ENCODE results near the gene SRGAP3.

SRGAP3 gene

DNA sequence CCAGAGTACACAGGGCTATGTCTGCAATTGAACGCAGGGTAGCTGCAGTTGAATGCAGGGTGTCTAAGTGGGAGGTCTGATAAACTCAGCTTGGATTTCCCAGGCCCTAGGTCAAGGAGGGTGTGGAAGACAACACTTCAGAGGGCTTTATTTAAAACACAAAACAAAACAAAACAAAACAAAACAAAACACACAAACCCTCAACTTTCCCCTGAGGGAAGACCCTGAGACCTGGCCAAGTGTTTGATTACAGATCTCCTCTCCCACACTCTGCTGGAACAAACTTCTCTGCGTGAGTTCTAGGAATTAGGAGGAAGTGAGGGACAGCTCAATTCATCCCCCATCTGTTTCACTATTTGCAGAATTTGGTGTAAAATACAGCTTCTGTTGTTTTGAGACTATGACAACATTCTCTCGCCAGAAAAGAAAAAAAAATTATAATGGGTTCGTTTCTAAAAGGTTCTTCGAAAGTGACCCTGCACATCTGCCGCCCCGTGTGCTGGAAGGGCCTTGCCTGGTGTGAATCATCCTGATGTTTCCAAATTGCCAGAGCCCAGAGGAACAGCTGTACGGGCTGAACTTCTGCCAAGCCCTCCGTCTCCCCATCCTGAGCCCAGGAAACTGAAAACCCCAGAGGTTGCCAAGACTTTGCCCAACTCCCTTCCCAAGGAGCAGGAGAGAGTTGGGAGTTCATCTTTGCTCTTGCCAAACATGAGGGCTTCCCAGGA is 212.9 kb downstream of the SRGAP3 start:
- no peaks in the 10 kb centered on the region for H3F3A ChIP-seq (ENCODE audit: low read depth)
- TF ChIP-seq EZH2phosphoT487 (IDR thresholded peaks at IDR 0.05; ENCODE audit: borderline replicate concordance), result no peak
- TF ChIP-seq, protein P1, sequence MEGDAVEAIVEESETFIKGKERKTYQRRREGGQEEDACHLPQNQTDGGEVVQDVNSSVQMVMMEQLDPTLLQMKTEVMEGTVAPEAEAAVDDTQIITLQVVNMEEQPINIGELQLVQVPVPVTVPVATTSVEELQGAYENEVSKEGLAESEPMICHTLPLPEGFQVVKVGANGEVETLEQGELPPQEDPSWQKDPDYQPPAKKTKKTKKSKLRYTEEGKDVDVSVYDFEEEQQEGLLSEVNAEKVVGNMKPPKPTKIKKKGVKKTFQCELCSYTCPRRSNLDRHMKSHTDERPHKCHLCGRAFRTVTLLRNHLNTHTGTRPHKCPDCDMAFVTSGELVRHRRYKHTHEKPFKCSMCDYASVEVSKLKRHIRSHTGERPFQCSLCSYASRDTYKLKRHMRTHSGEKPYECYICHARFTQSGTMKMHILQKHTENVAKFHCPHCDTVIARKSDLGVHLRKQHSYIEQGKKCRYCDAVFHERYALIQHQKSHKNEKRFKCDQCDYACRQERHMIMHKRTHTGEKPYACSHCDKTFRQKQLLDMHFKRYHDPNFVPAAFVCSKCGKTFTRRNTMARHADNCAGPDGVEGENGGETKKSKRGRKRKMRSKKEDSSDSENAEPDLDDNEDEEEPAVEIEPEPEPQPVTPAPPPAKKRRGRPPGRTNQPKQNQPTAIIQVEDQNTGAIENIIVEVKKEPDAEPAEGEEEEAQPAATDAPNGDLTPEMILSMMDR (conservative IDR thresholded peaks at IDR 0.05; ENCODE audit: low read length), result no peak

DNA sequence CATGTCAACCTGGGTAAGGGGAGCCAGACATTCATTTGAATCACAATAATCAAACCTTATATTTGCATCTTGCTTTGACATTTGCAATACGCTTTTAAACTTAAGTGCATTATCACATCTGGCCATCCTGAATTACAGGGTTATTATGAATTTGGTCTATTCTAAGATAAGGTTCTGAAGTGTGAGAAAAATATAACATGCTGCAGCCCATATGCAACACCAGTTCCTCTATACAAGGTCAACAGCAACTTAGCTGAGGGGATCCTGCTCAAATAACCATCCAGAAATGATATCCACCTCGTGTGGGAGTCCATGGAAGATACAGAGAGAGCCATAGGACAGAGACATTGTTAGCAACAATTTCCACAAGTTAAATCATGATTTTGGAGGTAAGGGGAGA is 213.5 kb downstream of the SRGAP3 start:
- Histone ChIP-seq H3K36me3 (ENCODE audit: insufficient read depth, low read length) (no peaks in the 10 kb centered on the region), H3K4me1 (ENCODE audit: insufficient read depth, low read length, poor library complexity, severe bottlenecking) (peaks cover 9% of the 10 kb centered on the region), H3K79me2 (ENCODE audit: insufficient read depth, low read length) (no peaks in the 10 kb centered on the region), H4K20me1 (ENCODE audit: insufficient read depth, low read length, poor library complexity, severe bottlenecking) (no peaks in the 10 kb centered on the region), H2AFZ (ENCODE audit: low read length) (no peak overlapping the region), H3K9ac (ENCODE audit: low read depth, low read length, poor library complexity, severe bottlenecking) (no peak overlapping the region), H3K4me2 (ENCODE audit: low read depth, low read length, poor library complexity, severe bottlenecking) (no peak overlapping the region), H3F3A (ENCODE audit: low read depth) (no peaks in the 10 kb centered on the region), H3K27me3 (ENCODE audit: insufficient read depth, low read length, poor library complexity, severe bottlenecking) (no peaks in the 10 kb centered on the region), H3K9me2 (replicated peaks; ENCODE audit: low read depth, low read length) (no peaks in the 10 kb centered on the region), H3K9me3 (ENCODE audit: insufficient read depth, low read depth, low read length) (no peaks in the 10 kb centered on the region), H3K4me3 (ENCODE audit: low read length, poor library complexity, severe bottlenecking) (no peak overlapping the region)
- TF ChIP-seq, protein P1 (conservative IDR thresholded peaks at IDR 0.05; ENCODE audit: low read length), result no peak
- TF ChIP-seq EZH2phosphoT487 (IDR thresholded peaks at IDR 0.05; ENCODE audit: borderline replicate concordance), result no peak

More for the DNA sequence above, 212.9 kb downstream of the SRGAP3 start:
- Histone ChIP-seq H2AFZ (ENCODE audit: low read length) (no peak overlapping the region), H3K79me2 (ENCODE audit: insufficient read depth, low read length) (no peaks in the 10 kb centered on the region), H3K9me2 (replicated peaks; ENCODE audit: low read depth, low read length) (no peaks in the 10 kb centered on the region), H3K4me1 (ENCODE audit: insufficient read depth, low read length, poor library complexity, severe bottlenecking) (peaks cover 9% of the 10 kb centered on the region), H3K9ac (ENCODE audit: low read depth, low read length, poor library complexity, severe bottlenecking) (no peak overlapping the region), H3K36me3 (ENCODE audit: insufficient read depth, low read length) (no peaks in the 10 kb centered on the region), H4K20me1 (ENCODE audit: insufficient read depth, low read length, poor library complexity, severe bottlenecking) (no peaks in the 10 kb centered on the region), H3K27me3 (ENCODE audit: insufficient read depth, low read length, poor library complexity, severe bottlenecking) (no peaks in the 10 kb centered on the region), H3K4me3 (ENCODE audit: low read length, poor library complexity, severe bottlenecking) (no peak overlapping the region), H3K4me2 (ENCODE audit: low read depth, low read length, poor library complexity, severe bottlenecking) (no peak overlapping the region), H3K9me3 (ENCODE audit: insufficient read depth, low read depth, low read length) (no peaks in the 10 kb centered on the region)

DNA sequence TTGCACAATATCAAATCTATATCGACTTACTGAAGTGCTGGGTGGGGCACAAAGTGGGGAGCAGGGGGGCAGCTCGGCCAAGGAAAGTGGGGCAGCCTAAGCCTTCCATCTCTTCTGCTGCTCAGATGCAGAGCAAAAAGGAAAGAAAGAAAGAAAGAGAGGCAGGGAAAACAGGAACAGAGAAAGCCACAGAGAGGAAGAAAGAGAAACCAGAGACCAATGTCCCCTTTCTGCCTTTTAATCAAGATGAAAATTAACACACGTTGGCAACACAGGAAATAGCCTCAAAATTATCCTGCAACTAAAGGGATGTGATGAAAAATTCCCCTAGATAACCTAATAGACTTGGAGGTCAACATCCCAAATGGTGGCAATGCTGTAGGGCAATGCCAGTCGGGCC is 214.0 kb downstream of the SRGAP3 start:
- Histone ChIP-seq H3K79me2 (ENCODE audit: insufficient read depth, low read length) (no peaks in the 10 kb centered on the region), H3K4me3 (ENCODE audit: low read length, poor library complexity, severe bottlenecking) (no peak overlapping the region), H3K9me3 (ENCODE audit: insufficient read depth, low read depth, low read length) (no peaks in the 10 kb centered on the region), H3F3A (ENCODE audit: low read depth) (no peaks in the 10 kb centered on the region), H3K4me1 (ENCODE audit: insufficient read depth, low read length, poor library complexity, severe bottlenecking) (peaks cover 9% of the 10 kb centered on the region), H4K20me1 (ENCODE audit: insufficient read depth, low read length, poor library complexity, severe bottlenecking) (no peaks in the 10 kb centered on the region), H3K36me3 (ENCODE audit: insufficient read depth, low read length) (no peaks in the 10 kb centered on the region), H3K27me3 (ENCODE audit: insufficient read depth, low read length, poor library complexity, severe bottlenecking) (no peaks in the 10 kb centered on the region), H2AFZ (ENCODE audit: low read length) (no peak overlapping the region), H3K9me2 (replicated peaks; ENCODE audit: low read depth, low read length) (no peaks in the 10 kb centered on the region), H3K9ac (ENCODE audit: low read depth, low read length, poor library complexity, severe bottlenecking) (no peak overlapping the region), H3K4me2 (ENCODE audit: low read depth, low read length, poor library complexity, severe bottlenecking) (no peak overlapping the region)
- no peak for TF ChIP-seq EZH2phosphoT487 (IDR thresholded peaks at IDR 0.05; ENCODE audit: borderline replicate concordance)
- TF ChIP-seq, protein P1 (conservative IDR thresholded peaks at IDR 0.05; ENCODE audit: low read length), result no peak

Data from Loucy (cell line).